GM18505 (cell line): ENCODE measurements around the gene CHST4.
"Not testable (repeated sequence)": the region's sequence is repeated elsewhere in the genome, so short reads cannot be mapped to it uniquely, and the experiment has no call there.

ENCODE experiments used
- ATAC-seq: cut with Tn5 transposase; IDR thresholded peaks from one replicate; pipeline ENCODE4 v1.9.1; 2021; ENCODE audit not compliant: unreplicated experiment
- POLR2A ChIP-seq: IDR thresholded peaks from 4 replicates; pipeline ENCODE4 v1.6.1; 2011; ENCODE audit warnings: borderline replicate concordance; ENCODE audit not compliant: insufficient read depth, insufficient read length; ENCODE audit errors: extremely low read depth

CHST4 gene

DNA sequence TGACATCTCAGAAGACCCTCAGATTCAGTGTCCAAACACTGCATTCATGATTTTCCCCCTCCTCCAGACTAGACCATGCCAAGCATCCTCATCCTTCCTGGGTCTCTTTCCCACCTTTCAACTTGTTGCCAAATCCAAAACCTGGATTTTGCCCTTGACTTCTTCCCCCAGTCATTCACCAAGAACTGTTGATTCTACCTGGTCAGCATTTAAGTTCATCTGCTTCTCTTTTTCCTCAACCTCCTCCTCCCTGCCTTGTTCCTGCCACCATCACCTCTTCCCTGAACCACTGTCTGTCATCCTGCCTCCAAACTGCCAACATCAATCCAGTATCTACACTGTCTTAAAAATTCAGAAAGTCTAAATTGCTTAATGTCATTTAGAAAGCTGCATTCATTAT, 20.9 kb downstream of the CHST4 start:
- no peak for TF ChIP-seq POLR2A
- ATAC-seq = no peak

GRCh38 chr16:71552698-71553503, 26.7 kb downstream of the CHST4 start:
- no peak for ATAC-seq
- TF ChIP-seq POLR2A = no peak

GRCh38 chr16:71555230-71555891, 29.1 kb downstream of the CHST4 start:
- no peak for TF ChIP-seq POLR2A
- no peak for ATAC-seq

GRCh38 chr16:71557299-71557698, 31.1 kb downstream of the CHST4 start:
- no peak for TF ChIP-seq POLR2A
- ATAC-seq = no peak

GRCh38 chr16:71557954-71558582, 31.8 kb downstream of the CHST4 start:
- no peak for ATAC-seq
- no peak for TF ChIP-seq POLR2A

DNA sequence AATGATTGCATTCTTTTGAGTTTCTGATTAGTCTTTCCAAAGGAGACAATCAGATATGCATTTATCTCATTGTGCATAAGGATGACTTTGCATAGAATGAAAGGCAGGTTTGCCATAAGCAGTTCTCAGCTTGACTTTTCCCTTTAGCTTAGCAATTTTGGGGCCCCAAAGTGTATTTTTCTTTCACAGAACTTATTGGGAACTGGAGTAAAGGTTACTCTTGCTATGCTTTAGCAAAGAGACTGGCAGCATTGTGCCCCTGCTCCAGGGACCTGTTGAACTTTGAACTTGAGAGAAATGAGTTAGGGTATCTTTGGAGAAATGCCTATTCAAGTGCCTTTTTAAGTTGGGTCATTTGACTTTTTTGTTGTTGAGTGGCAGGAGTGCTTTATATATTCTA, 33.6 kb downstream of the CHST4 start:
- no peak for TF ChIP-seq POLR2A

GRCh38 chr16:71561886-71562285, 35.7 kb downstream of the CHST4 start:
- ATAC-seq = not testable (repeated sequence)

More for the DNA sequence above, 33.6 kb downstream of the CHST4 start:
- ATAC-seq = no peak

DNA sequence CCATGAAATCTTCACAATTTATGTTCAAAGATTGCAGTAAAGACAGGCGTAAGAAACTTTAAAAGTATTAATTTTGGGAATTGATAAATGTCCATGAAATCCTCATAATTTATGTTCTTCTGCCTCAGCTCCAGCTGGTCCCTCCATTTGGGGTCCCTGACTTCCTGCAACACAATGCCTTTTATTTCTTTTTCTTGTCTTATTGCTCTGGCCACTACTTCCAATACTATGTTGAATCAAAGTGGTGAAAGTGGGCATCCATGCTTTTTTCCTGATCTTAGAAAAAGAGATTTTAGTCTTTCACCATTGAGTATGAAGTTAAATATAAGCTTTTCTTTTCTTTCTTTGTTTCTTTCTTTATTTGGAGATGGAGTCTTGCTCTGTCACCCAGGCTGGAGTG, 36.3 kb downstream of the CHST4 start:
- ATAC-seq = no peak
- no peak for TF ChIP-seq POLR2A

GRCh38 chr16:71564335-71564967, 38.2 kb downstream of the CHST4 start:
- TF ChIP-seq POLR2A = no peak
- ATAC-seq = peak; percentile 87

GRCh38 chr16:71565812-71566700, 39.8 kb downstream of the CHST4 start:
- no peak for TF ChIP-seq POLR2A
- no peak for ATAC-seq

DNA sequence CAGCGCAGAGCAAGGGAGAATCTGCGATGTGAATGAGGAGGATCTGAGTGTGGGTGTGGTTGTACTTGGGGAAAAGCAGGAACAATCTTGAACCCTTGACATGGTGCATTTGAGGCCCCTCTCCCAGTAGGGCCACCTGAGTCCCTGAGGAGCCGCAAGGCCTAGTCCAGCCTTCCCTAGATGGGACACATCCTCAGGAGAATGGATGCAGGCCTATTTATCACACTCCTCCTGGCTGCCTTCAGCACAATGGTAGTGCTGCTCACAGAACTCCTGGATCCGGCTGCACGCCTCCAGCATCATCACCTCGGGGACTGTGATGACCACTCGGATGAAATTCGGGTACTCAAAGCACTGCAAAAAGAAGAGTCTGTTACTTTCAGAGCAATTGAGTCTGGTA, 41.7 kb downstream of the CHST4 start:
- no peak for ATAC-seq
- no peak for TF ChIP-seq POLR2A

DNA sequence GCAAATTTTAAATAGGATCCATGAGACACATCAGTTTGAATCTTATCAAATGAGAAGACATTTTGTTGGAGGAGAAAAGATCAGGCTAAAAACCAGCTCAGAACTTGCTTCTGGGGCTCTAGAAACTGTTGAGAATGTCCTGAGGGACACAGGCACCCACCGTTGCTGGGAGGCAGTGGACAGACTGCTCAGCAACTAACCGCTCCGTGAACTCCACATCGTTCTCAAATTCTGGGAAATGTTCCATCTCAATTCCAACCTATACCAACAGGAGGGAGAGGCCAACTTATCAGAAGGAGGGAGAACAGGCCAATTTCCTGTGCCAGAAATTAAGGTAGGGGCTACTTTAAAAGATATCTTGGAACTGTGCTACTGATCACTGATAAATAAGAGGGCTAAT, 42.3 kb downstream of the CHST4 start:
- no peak for TF ChIP-seq POLR2A
- no peak for ATAC-seq

DNA sequence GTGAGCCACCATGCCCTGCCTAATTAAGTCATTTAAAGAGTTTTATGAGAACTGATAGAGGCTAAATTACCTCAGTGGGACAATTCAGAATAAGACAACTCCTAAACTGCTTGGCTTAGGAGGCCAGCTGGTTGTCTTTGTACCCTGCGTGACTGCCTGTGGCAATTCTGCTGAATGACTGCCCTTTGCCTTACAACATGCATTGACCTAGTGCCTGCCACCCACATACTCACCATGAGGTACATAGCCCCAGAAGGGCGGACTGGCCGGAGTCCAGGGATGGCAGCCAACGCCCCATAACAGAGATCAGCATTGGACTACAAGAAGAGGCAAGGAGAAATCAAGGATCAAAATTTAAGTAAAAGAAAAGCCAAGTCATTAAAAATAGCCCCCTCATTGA, 43.4 kb downstream of the CHST4 start:
- no peak for ATAC-seq
- TF ChIP-seq POLR2A = no peak
